Endodermal cell (in vitro differentiated cells): ENCODE results near the gene MRAP. TPM values are rescaled to one million over a fixed set of nuclear protein-coding genes. Genes with fewer than 3 reads are reported as not detected.

Source experiments
- DNase-seq: peaks from one replicate; pipeline ENCODE4 v3.0.0-alpha.2; 2017
- H3K27ac ChIP-seq: 2 replicates; pipeline ENCODE4 v1.5.1; 2013; ENCODE audit warnings: mild to moderate bottlenecking, low read depth, low read length, moderate library complexity
- H3K27me3 ChIP-seq: 2 replicates; pipeline ENCODE4 v1.6.1; 2013; ENCODE audit warnings: mild to moderate bottlenecking, low read length, moderate library complexity; ENCODE audit not compliant: insufficient read depth, control insufficient read depth, poor library complexity, severe bottlenecking
- H3K36me3 ChIP-seq: 2 replicates; pipeline ENCODE4 v1.7.0; 2013; ENCODE audit warnings: mild to moderate bottlenecking, low read length, moderate library complexity; ENCODE audit not compliant: control insufficient read depth, insufficient read depth
- H3K4me1 ChIP-seq: one replicate; pipeline ENCODE4 v1.7.0; 2013; ENCODE audit warnings: low read length; ENCODE audit not compliant: control insufficient read depth, insufficient read depth
- H3K4me3 ChIP-seq: 2 replicates; pipeline ENCODE4 v1.5.1; 2013; ENCODE audit warnings: mild to moderate bottlenecking, low read length, moderate library complexity
- H3K9ac ChIP-seq: 2 replicates; pipeline ENCODE4 v1.6.1; 2013; ENCODE audit warnings: mild to moderate bottlenecking, low read length, moderate library complexity; ENCODE audit not compliant: poor library complexity, severe bottlenecking; ENCODE audit errors: extremely low read depth
- H3K9me3 ChIP-seq: 2 replicates; pipeline ENCODE4 v1.6.1; 2013; ENCODE audit warnings: mild to moderate bottlenecking, low read length, moderate library complexity; ENCODE audit not compliant: control insufficient read depth
- H3K27ac Mint-ChIP-seq: 2 replicates; pipeline ENCODE4 v1.8.0; 2020; ENCODE audit warnings: mixed read lengths
- H3K27me3 Mint-ChIP-seq: 2 replicates; pipeline ENCODE4 v1.8.0; 2021; ENCODE audit warnings: mild to moderate bottlenecking, mixed read lengths; ENCODE audit not compliant: insufficient read depth
- H3K36me3 Mint-ChIP-seq: 2 replicates; pipeline ENCODE4 v1.8.0; 2020; ENCODE audit warnings: low read depth, mixed read lengths
- H3K4me1 Mint-ChIP-seq: 2 replicates; pipeline ENCODE4 v1.8.0; 2020; ENCODE audit warnings: mixed read lengths
- H3K4me3 Mint-ChIP-seq: 2 replicates; pipeline ENCODE4 v1.8.0; 2020; ENCODE audit warnings: mild to moderate bottlenecking, moderate library complexity, mixed read lengths
- H3K9me3 Mint-ChIP-seq: 2 replicates; pipeline ENCODE4 v1.8.0; 2020; ENCODE audit warnings: mild to moderate bottlenecking, mixed read lengths
- WGBS, 2 experiments: methylation state at CpG; one replicate each; pipeline versions ENCODE4 v1.1.5 to v1.1.7; 2013; ENCODE audit warnings: missing lambda C conversion rate in 2 of 2, mixed read lengths in 1 of 2; ENCODE audit not compliant: insufficient coverage in 1 of 2, insufficient read length in 1 of 2; 5-methylcytosine and 5-hydroxymethylcytosine counted together
- total RNA-seq, 2 donors: library from RNA; stranded (reverse); fragmentation: NEBNext Ultra II Directional in 1 of 2; extraction: Animal tissue kit (Norgen Biotek cat#: 25700) in 1 of 2; gene quantifications; 2 replicates in 1 of 2; 3 replicates in 1 of 2; pipeline ENCODE4 v1.2.1, GENCODE V29; 2021
- TF ChIP-seq, protein P1 (sequence below): fragments of 200-600 bp; sonication (generic); conservative IDR thresholded peaks from 2 replicates; pipeline ENCODE4 v1.5.0; 2021; ENCODE audit warnings: antibody characterized with exemption, mild to moderate bottlenecking

The MRAP gene
- total RNA-seq, 2 donors from 2014 or later = not detected

DNA sequence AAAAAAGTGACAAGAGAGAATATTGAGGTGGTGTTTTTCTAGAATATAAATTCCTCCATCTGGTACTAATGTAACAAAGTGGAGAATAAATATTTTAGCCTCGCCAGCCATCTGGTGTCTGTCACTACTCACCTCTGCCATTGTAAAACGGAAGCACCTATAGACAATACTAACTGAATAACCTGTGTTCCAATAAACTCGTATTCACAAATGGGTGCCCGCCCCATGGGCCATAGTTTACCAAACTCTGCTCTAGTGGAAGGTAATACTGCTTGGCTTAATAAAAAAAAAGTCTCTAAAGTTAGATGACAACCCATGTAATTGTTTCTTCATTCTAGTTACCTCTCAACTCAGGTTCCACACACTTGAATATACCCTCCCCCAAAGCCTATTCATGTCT lies 27.9 kb upstream of the MRAP start:
- H3K4me3 Mint-ChIP-seq = no peak overlapping the region
- no peak overlapping the region for H3K9ac ChIP-seq
- H3K9me3 Mint-ChIP-seq = no peaks in the 10 kb centered on the region
- no peaks in the 10 kb centered on the region for H3K4me1 ChIP-seq
- H3K27ac ChIP-seq = no peak overlapping the region
- H3K27ac Mint-ChIP-seq = no peak overlapping the region
- H3K4me1 Mint-ChIP-seq = no peaks in the 10 kb centered on the region
- no peaks in the 10 kb centered on the region for H3K27me3 ChIP-seq
- H3K36me3 ChIP-seq = peaks cover 72% of the 10 kb centered on the region
- TF ChIP-seq, protein P1, sequence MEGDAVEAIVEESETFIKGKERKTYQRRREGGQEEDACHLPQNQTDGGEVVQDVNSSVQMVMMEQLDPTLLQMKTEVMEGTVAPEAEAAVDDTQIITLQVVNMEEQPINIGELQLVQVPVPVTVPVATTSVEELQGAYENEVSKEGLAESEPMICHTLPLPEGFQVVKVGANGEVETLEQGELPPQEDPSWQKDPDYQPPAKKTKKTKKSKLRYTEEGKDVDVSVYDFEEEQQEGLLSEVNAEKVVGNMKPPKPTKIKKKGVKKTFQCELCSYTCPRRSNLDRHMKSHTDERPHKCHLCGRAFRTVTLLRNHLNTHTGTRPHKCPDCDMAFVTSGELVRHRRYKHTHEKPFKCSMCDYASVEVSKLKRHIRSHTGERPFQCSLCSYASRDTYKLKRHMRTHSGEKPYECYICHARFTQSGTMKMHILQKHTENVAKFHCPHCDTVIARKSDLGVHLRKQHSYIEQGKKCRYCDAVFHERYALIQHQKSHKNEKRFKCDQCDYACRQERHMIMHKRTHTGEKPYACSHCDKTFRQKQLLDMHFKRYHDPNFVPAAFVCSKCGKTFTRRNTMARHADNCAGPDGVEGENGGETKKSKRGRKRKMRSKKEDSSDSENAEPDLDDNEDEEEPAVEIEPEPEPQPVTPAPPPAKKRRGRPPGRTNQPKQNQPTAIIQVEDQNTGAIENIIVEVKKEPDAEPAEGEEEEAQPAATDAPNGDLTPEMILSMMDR = no peak
- no peak for DNase-seq
- 91 to 100% methylated on average over 2 to 4 of the region's 4 CpGs for WGBS, 2 experiments
- no peaks in the 10 kb centered on the region for H3K9me3 ChIP-seq
- H3K4me3 ChIP-seq = no peak overlapping the region
- H3K27me3 Mint-ChIP-seq = no peaks in the 10 kb centered on the region
- peaks cover 58% of the 10 kb centered on the region for H3K36me3 Mint-ChIP-seq

DNA sequence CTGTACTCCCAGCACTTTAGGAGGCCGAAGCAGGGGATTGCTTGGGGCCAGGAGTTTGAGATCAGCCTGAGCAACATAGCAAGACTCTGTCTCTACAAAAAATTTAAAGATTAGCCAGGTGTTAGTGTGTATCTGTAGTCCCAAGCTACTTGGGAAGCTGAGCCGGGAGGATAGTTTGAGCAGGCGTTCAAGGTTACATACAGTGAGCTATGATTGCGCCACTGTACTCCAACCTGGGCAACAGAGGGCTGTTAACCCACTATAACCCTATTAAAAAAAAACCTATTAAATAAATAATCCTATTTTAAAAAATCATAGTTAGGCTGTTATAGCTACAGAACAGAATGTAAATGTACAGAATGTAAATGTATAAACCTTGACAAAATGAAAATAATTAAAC lies 22.0 kb upstream of the MRAP start:
- DNase-seq = no peak
- TF ChIP-seq, protein P1 = no peak
- Mint-ChIP-seq H3K27me3 (no peaks in the 10 kb centered on the region), H3K27ac (no peak overlapping the region), H3K4me1 (peaks cover 2% of the 10 kb centered on the region), H3K9me3 (no peaks in the 10 kb centered on the region), H3K4me3 (no peak overlapping the region), H3K36me3 (peaks cover 30% of the 10 kb centered on the region)
- 97% methylated on average over 3 to 4 of the region's 4 CpGs for WGBS, 2 experiments
- peaks cover 25% of the 10 kb centered on the region for H3K36me3 ChIP-seq
- H3K9me3 ChIP-seq = no peaks in the 10 kb centered on the region
- H3K4me3 ChIP-seq = no peak overlapping the region
- H3K27me3 ChIP-seq = no peaks in the 10 kb centered on the region
- H3K4me1 ChIP-seq = no peaks in the 10 kb centered on the region
- H3K9ac ChIP-seq = no peak overlapping the region
- H3K27ac ChIP-seq = no peak overlapping the region

DNA sequence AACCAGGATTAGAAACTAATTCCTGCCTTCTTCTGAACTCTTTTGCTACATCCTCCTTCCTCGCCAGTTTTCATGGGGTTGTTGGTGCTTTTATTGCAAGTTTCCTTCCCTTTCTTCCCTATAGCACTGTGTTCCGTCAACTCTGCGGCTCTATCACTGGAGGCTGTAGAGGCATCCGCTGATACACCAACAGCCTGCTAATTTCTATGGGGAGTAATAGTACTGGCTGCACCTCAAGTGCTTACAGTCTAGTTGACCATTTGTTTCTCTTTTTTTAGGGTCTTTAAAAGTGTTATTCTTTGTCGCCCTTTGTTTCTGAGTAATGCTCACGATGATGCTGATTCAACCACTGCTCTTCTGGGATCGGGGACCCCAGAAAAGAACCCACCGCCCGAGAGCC lies 20.6 kb upstream of the MRAP start:
- Mint-ChIP-seq H3K9me3 (no peaks in the 10 kb centered on the region), H3K36me3 (peaks cover 17% of the 10 kb centered on the region), H3K4me3 (peak overlapping the region; percentile 96), H3K4me1 (peaks cover 2% of the 10 kb centered on the region), H3K27ac (peak overlapping the region; percentile 89), H3K27me3 (no peaks in the 10 kb centered on the region)
- H3K4me3 ChIP-seq = peak overlapping the region; percentile 89
- 10 to 11% methylated on average over 3 to 9 of the region's 9 CpGs for WGBS, 2 experiments
- peak overlapping the region; percentile 62 for H3K9ac ChIP-seq
- H3K4me1 ChIP-seq = no peaks in the 10 kb centered on the region
- no peaks in the 10 kb centered on the region for H3K9me3 ChIP-seq
- DNase-seq = no peak
- H3K27me3 ChIP-seq = no peaks in the 10 kb centered on the region
- peak overlapping the region; percentile 70 for H3K27ac ChIP-seq
- H3K36me3 ChIP-seq = peaks cover 13% of the 10 kb centered on the region
- TF ChIP-seq, protein P1 = no peak
